ENCODE data around the gene NMNAT2.

The NMNAT2 gene

GRCh38 chr1:183212870-183213269 is 205.3 kb downstream of the NMNAT2 start:
- Mint-ChIP-seq H3K27ac (no peak overlapping the region), H3K4me1 (ENCODE audit: low read depth) (peaks cover 6% of the 10 kb centered on the region), H3K27me3 (peaks cover 6% of the 10 kb centered on the region), H3K4me3 (no peak overlapping the region), H3K9me3 (ENCODE audit: low read depth) (no peaks in the 10 kb centered on the region), H3K36me3 (no peaks in the 10 kb centered on the region)

GRCh38 chr1:183210681-183211080 is 207.5 kb downstream of the NMNAT2 start:
- H3K4me3 Mint-ChIP-seq = no peak overlapping the region
- no peaks in the 10 kb centered on the region for H3K36me3 Mint-ChIP-seq
- no peaks in the 10 kb centered on the region for H3K4me1 Mint-ChIP-seq (ENCODE audit: low read depth)
- H3K27me3 Mint-ChIP-seq = peaks cover 6% of the 10 kb centered on the region
- H3K27ac Mint-ChIP-seq = no peak overlapping the region
- no peaks in the 10 kb centered on the region for H3K9me3 Mint-ChIP-seq (ENCODE audit: low read depth)

GRCh38 chr1:183209533-183210158 is 208.5 kb downstream of the NMNAT2 start:
- no peaks in the 10 kb centered on the region for H3K4me1 Mint-ChIP-seq (ENCODE audit: low read depth)
- H3K27me3 Mint-ChIP-seq = peaks cover 6% of the 10 kb centered on the region
- no peak overlapping the region for H3K27ac Mint-ChIP-seq
- no peaks in the 10 kb centered on the region for H3K36me3 Mint-ChIP-seq
- H3K9me3 Mint-ChIP-seq (ENCODE audit: low read depth) = no peaks in the 10 kb centered on the region
- no peak overlapping the region for H3K4me3 Mint-ChIP-seq

GRCh38 chr1:183206538-183207122 is 211.6 kb downstream of the NMNAT2 start:
- no peaks in the 10 kb centered on the region for H3K9me3 Mint-ChIP-seq (ENCODE audit: low read depth)
- H3K4me1 Mint-ChIP-seq (ENCODE audit: low read depth) = peaks cover 5% of the 10 kb centered on the region
- no peaks in the 10 kb centered on the region for H3K36me3 Mint-ChIP-seq
- H3K27me3 Mint-ChIP-seq = no peaks in the 10 kb centered on the region
- no peak overlapping the region for H3K27ac Mint-ChIP-seq
- no peak overlapping the region for H3K4me3 Mint-ChIP-seq

- H3K4me1 Mint-ChIP-seq (ENCODE audit: low read depth) = peaks cover 5% of the 10 kb centered on the region
- no peaks in the 10 kb centered on the region for H3K27me3 Mint-ChIP-seq
- H3K9me3 Mint-ChIP-seq (ENCODE audit: low read depth) = no peaks in the 10 kb centered on the region
- no peak overlapping the region for H3K4me3 Mint-ChIP-seq
- no peaks in the 10 kb centered on the region for H3K36me3 Mint-ChIP-seq
- no peak overlapping the region for H3K27ac Mint-ChIP-seq
Measured at GRCh38 chr1:183205196-183205781, 212.9 kb downstream of the NMNAT2 start.

- Mint-ChIP-seq H3K4me3 (no peak overlapping the region), H3K4me1 (ENCODE audit: low read depth) (peaks cover 5% of the 10 kb centered on the region), H3K27ac (no peak overlapping the region), H3K36me3 (no peaks in the 10 kb centered on the region), H3K27me3 (peaks cover 5% of the 10 kb centered on the region), H3K9me3 (ENCODE audit: low read depth) (no peaks in the 10 kb centered on the region)
Measured at GRCh38 chr1:183203094-183203493, 215.1 kb downstream of the NMNAT2 start.

GRCh38 chr1:183200451-183200850 is 217.7 kb downstream of the NMNAT2 start:
- Mint-ChIP-seq H3K4me1 (ENCODE audit: low read depth) (peaks cover 8% of the 10 kb centered on the region), H3K36me3 (no peaks in the 10 kb centered on the region), H3K9me3 (ENCODE audit: low read depth) (no peaks in the 10 kb centered on the region), H3K27ac (no peak overlapping the region), H3K4me3 (no peak overlapping the region), H3K27me3 (peaks cover 11% of the 10 kb centered on the region)

- H3K4me1 Mint-ChIP-seq (ENCODE audit: low read depth) = peaks cover 18% of the 10 kb centered on the region
- H3K27me3 Mint-ChIP-seq = peaks cover 11% of the 10 kb centered on the region
- H3K4me3 Mint-ChIP-seq = no peak overlapping the region
- no peaks in the 10 kb centered on the region for H3K36me3 Mint-ChIP-seq
- H3K27ac Mint-ChIP-seq = no peak overlapping the region
- H3K9me3 Mint-ChIP-seq (ENCODE audit: low read depth) = no peaks in the 10 kb centered on the region
Measured at GRCh38 chr1:183199304-183199703, 218.9 kb downstream of the NMNAT2 start.

GRCh38 chr1:183198463-183198862 is 219.7 kb downstream of the NMNAT2 start:
- Mint-ChIP-seq H3K27ac (no peak overlapping the region), H3K9me3 (ENCODE audit: low read depth) (no peaks in the 10 kb centered on the region), H3K4me1 (ENCODE audit: low read depth) (peaks cover 21% of the 10 kb centered on the region), H3K36me3 (no peaks in the 10 kb centered on the region), H3K27me3 (peaks cover 11% of the 10 kb centered on the region), H3K4me3 (no peak overlapping the region)
